Activated B cell treated with CpG ODN at 0.5 μM for 24 hours (primary cell): Measurements from ENCODE around the gene MAP7D1. TPM values are rescaled to one million over a fixed set of nuclear protein-coding genes. Genes with fewer than 3 reads are reported as not detected.

Experiments used
- ATAC-seq: fragments of 200-7000 bp; cut with Tn5 transposase; one replicate; pipeline ENCODE4 v1.10.0; 2021; ENCODE audit warnings: low read depth, mild to moderate bottlenecking, moderate library complexity
- CTCF ChIA-PET: fragments of 350-600 bp; sonication (Branson Sonifier 250); formaldehyde crosslinking; loops from one replicate; lab custom pipeline; 2021; ENCODE audit warnings: antibody characterized with exemption; lab: Charles Lee
- POLR2A ChIA-PET: fragments of 350-600 bp; sonication (Branson Sonifier 250); formaldehyde crosslinking; loops from one replicate; lab custom pipeline; 2021; ENCODE audit warnings: antibody characterized with exemption; lab: Charles Lee
- DNase-seq: peaks from one replicate; pipeline ENCODE4 v3.0.0; 2022
- H3K27ac Mint-ChIP-seq: one replicate; pipeline ENCODE4 v1.8.0; 2020; ENCODE audit warnings: mixed read lengths
- H3K27me3 Mint-ChIP-seq: one replicate; pipeline ENCODE4 v1.8.0; 2021; ENCODE audit warnings: mixed read lengths
- H3K36me3 Mint-ChIP-seq: one replicate; pipeline ENCODE4 v1.8.0; 2021; ENCODE audit warnings: low read depth, mixed read lengths
- H3K4me1 Mint-ChIP-seq: one replicate; pipeline ENCODE4 v1.8.0; 2021; ENCODE audit warnings: mixed read lengths
- H3K4me3 Mint-ChIP-seq: one replicate; pipeline ENCODE4 v1.8.0; 2020; ENCODE audit warnings: mild to moderate bottlenecking, mixed read lengths
- H3K9me3 Mint-ChIP-seq: one replicate; pipeline ENCODE4 v1.8.0; 2020; ENCODE audit warnings: mixed read lengths
- CTCF ChIP-seq: fragments of 200-600 bp; IDR thresholded peaks from one replicate; pipeline ENCODE4 v1.8.0; 2022; ENCODE audit warnings: antibody characterized with exemption, mild to moderate bottlenecking
- intact Hi-C: fragments of 100-400 bp; cut with micrococcal nuclease; formaldehyde crosslinking; loops from one replicate; pipeline ENCODE4 v1.15.1; 2024
- total RNA-seq: library from RNA; stranded (reverse); gene quantifications from 2 replicates; pipeline ENCODE4 v1.2.3, GENCODE V29; 2022

The MAP7D1 gene
- total RNA-seq, 1 donor from 2014 or later, result 59.9 TPM

- no peaks in the 10 kb centered on the region for H3K36me3 Mint-ChIP-seq
- TF ChIP-seq CTCF, result no peak
- ATAC-seq, result no peak
- ChIA-PET CTCF (no interaction called here), POLR2A (no interaction called here)
- no peak overlapping the region for H3K27ac Mint-ChIP-seq
- H3K27me3 Mint-ChIP-seq, result no peaks in the 10 kb centered on the region
- intact Hi-C loops, result no loop called here
- H3K9me3 Mint-ChIP-seq, result no peaks in the 10 kb centered on the region
- no peak overlapping the region for H3K4me3 Mint-ChIP-seq
- no peaks in the 10 kb centered on the region for H3K4me1 Mint-ChIP-seq
- no peak for DNase-seq
These were observed 39.1 kb upstream of the MAP7D1 start for GRCh38 chr1:36116901-36117300.

- DNase-seq, result no peak
- H3K4me3 Mint-ChIP-seq, result no peak overlapping the region
- ChIA-PET CTCF (interaction anchor here (2.4 kb wide), 1 partner anchor 16 kb away, joined by 11 read pairs; no protein-coding TSS in a partner anchor), POLR2A (interaction anchor here (0.7 kb wide), 1 partner anchor 201 kb away, joined by 3 read pairs; no protein-coding TSS in a partner anchor)
- H3K36me3 Mint-ChIP-seq, result no peaks in the 10 kb centered on the region
- TF ChIP-seq CTCF, result no peak
- no peak for ATAC-seq
- H3K4me1 Mint-ChIP-seq, result peaks cover 14% of the 10 kb centered on the region
- no peaks in the 10 kb centered on the region for H3K9me3 Mint-ChIP-seq
- no peak overlapping the region for H3K27ac Mint-ChIP-seq
- H3K27me3 Mint-ChIP-seq, result peaks cover 2% of the 10 kb centered on the region
- intact Hi-C loops, result no loop called here
These were observed 37.3 kb upstream of the MAP7D1 start for GRCh38 chr1:36118447-36119204.

- DNase-seq (no peak), ATAC-seq (no peak)
- POLR2A ChIA-PET, result no interaction called here
- intact Hi-C loops, result no loop called here
- peaks cover 3% of the 10 kb centered on the region for H3K27me3 Mint-ChIP-seq
- H3K27ac Mint-ChIP-seq, result no peak overlapping the region
- H3K4me1 Mint-ChIP-seq, result peaks cover 22% of the 10 kb centered on the region
- no peaks in the 10 kb centered on the region for H3K36me3 Mint-ChIP-seq
- no peak for TF ChIP-seq CTCF
- CTCF ChIA-PET, result interaction anchor here (2.4 kb wide), 1 partner anchor 15 kb away, joined by 11 read pairs; no protein-coding TSS in a partner anchor
- no peak overlapping the region for H3K4me3 Mint-ChIP-seq
- no peaks in the 10 kb centered on the region for H3K9me3 Mint-ChIP-seq
These were observed 36.5 kb upstream of the MAP7D1 start for GRCh38 chr1:36119456-36119855.

GRCh38 chr1:36122062-36123030 is 33.6 kb upstream of the MAP7D1 start:
- intact Hi-C loops, result loop anchor here (1.0 kb wide), 1 partner anchor 27 kb away; the partner anchor contains the start of gene TRAPPC3
- ChIA-PET POLR2A (no interaction called here), CTCF (no interaction called here)
- TF ChIP-seq CTCF, result no peak
- no peaks in the 10 kb centered on the region for H3K9me3 Mint-ChIP-seq
- H3K27me3 Mint-ChIP-seq, result peaks cover 12% of the 10 kb centered on the region
- peak overlapping the region; percentile 62 for H3K4me3 Mint-ChIP-seq
- ATAC-seq (no peak), DNase-seq (no peak)
- H3K27ac Mint-ChIP-seq, result peak overlapping the region; percentile 10
- no peaks in the 10 kb centered on the region for H3K36me3 Mint-ChIP-seq
- H3K4me1 Mint-ChIP-seq, result peaks cover 30% of the 10 kb centered on the region
